Testis (tissue), 2 donors: ENCODE results near the gene STAG1.

Experiments used
- CTCF ChIP-seq, 3 experiments: fragments of 450-650 bp in 2 of 3; fragments of 200-600 bp in 1 of 3; sonication (generic) in 1 of 3; IDR thresholded peaks; one replicate each; pipeline ENCODE4 v1.5.1; 2016 to 2019; ENCODE audit warnings: antibody characterized with exemption in 3 of 3, mild to moderate bottlenecking in 2 of 3, moderate library complexity in 1 of 3
- POLR2A ChIP-seq: fragments of 450-650 bp; IDR thresholded peaks from one replicate; pipeline ENCODE4 v1.6.1; 2017; ENCODE audit warnings: antibody characterized with exemption, mild to moderate bottlenecking, moderate library complexity

GRCh38 chr3:136639069-136639468 is 113.1 kb downstream of the STAG1 start:
- no peak for TF ChIP-seq CTCF (IDR thresholded peaks at IDR 0.05)
- TF ChIP-seq POLR2A, result no peak
